Left cardiac atrium (tissue), 4 donors: ENCODE data around the gene LSS. TPM values are rescaled to one million over a fixed set of nuclear protein-coding genes. Genes with fewer than 3 reads are reported as not detected.
"Not testable (repeated sequence)": the region's sequence is repeated elsewhere in the genome, so short reads cannot be mapped to it uniquely, and the experiment has no call there.

Experiments used
- ATAC-seq, 2 donors: fragments of 200-7000 bp; cut with Tn5 transposase; one replicate each; pipeline ENCODE4 v1.9.1; 2020; ENCODE audit warnings: mild to moderate bottlenecking in 2 of 2, moderate library complexity in 2 of 2
- DNase-seq: peaks from one replicate; pipeline ENCODE4 v3.0.0-alpha.2; 2020
- intact Hi-C, 2 donors: fragments of 100-400 bp; cut with DNase I; formaldehyde crosslinking; loops; one replicate each; pipeline versions ENCODE4 v1.14.1 to v1.15.1; 2022 to 2023
- total RNA-seq, 2 donors: library from RNA; stranded (reverse); fragmentation: NEBNext Ultra II Directional; extraction: Animal tissue kit (Norgen Biotek cat#: 25700); gene quantifications; one replicate each; pipeline ENCODE4 v1.2.1, GENCODE V29; 2021
- donor health status: DM: no; HTN: yes; CAD: no.
- donor health status: DM: no; HTN: yes; CAD: no; lungs with severe emphysema.
- donor health status: DM: yes; HTN: yes; CAD: no.
- donor health status: Dilated cardiomyopathy.

LSS gene
- total RNA-seq, 2 donors from 2014 or later, result 66.4 to 66.7 TPM

GRCh38 chr21:46181953-46182547 lies 46.5 kb downstream of the LSS start:
- intact Hi-C loops, result no loop called here
- ATAC-seq (no peak), DNase-seq (no peak)

GRCh38 chr21:46181436-46181835 lies 47.1 kb downstream of the LSS start:
- intact Hi-C loops, result no loop called here
- no peak for ATAC-seq
- DNase-seq, result no peak

DNA sequence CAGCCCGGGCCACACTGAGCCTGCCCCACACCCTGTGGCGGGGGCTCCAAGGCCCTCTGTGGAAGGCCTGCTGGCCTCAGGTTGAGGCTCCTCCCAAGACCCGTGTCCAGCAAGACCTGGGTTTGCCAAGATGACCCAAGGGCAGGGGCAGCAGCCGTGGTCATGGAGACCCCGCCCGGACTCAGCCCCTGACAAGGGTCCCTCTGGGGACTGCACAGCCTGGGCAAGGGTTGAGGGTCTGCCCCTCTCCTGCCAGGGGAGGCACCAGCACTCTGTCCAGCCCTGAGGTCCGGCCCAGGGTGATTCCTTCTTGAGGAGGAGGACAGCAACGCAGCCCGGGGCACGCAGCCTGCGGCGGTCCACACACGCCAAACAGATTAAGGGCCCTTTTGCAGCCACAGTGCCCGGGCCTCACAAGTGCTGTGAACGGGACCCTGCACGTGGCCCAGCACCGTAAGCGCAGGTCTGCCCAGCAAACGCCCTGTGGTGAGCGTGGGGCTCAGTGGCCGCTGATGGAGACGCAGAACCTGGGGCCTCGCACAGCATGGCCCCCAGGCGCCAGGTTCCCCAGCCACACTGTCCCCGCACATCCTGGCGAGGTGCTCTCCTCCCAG lies 47.7 kb downstream of the LSS start:
- intact Hi-C loops, result no loop called here
- no peak for ATAC-seq
- no peak for DNase-seq

- ATAC-seq (no peak), DNase-seq (no peak)
- intact Hi-C loops, result no loop called here
Measured at GRCh38 chr21:46180079-46180722, 48.4 kb downstream of the LSS start.

DNA sequence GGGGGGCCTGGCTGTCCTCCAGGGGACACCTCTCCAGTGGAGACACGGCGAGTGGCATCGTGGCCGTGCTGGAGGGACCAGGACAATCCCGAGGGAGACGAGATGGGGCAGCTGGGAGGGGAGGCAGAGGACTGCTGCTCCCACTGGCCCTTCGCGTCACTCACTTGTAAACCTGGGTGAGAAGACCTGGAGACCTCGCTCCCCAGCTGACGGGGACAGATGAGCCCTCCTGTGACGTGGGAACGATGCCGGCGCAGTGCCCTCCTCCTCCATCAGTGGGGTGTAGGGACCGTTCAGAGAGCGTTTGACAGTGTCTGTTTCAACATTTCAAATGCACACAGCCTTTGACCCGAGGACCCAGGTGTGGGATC lies 48.9 kb downstream of the LSS start:
- no peak for ATAC-seq
- DNase-seq, result no peak
- intact Hi-C loops, result no loop called here

DNA sequence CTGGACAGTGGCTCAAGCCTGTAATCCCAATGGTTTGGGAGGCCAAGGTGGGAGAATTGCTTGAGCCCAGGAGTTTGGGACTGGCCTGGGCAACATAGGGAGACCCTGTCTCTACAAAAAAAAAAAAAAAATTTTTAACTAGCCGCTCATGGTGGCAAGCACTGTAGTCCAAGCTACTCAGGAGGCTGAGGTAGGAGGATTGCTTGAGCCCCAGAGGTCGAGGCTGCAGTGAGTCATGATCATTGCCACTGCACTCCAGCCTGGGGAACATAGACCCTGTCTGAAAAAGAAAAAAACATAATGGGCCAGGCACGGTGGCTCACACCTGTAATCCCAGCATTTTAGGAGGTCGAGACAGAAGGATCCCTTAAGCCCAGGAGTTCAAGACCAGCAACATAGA lies 49.6 kb downstream of the LSS start:
- intact Hi-C loops, result no loop called here
- ATAC-seq (no peak), DNase-seq (no peak)

- intact Hi-C loops, DNase-seq, ATAC-seq: not testable (repeated sequence)
Measured at GRCh38 chr21:46176443-46177129, 52.0 kb downstream of the LSS start.

DNA sequence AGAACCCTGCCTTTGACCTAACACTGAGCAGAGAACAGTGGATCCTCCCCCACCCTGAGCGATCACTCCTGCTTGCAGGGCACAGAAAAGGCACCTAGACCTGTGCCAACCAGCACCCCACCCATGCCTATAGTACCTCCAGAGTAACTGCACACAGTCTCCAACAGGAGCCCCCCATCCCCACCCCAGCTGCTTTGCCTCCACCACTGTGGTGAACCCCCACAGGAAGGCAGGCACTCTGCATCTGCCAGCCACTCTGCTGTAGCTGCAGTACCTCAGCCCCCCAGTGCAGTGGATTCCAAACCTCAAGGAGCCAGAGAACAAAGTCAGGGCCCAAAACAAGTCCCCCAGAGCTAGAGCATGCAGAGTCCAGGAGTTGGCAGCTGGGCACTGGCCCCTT lies 55.0 kb downstream of the LSS start:
- no peak for ATAC-seq
- DNase-seq, result no peak
- intact Hi-C loops, result no loop called here

DNA sequence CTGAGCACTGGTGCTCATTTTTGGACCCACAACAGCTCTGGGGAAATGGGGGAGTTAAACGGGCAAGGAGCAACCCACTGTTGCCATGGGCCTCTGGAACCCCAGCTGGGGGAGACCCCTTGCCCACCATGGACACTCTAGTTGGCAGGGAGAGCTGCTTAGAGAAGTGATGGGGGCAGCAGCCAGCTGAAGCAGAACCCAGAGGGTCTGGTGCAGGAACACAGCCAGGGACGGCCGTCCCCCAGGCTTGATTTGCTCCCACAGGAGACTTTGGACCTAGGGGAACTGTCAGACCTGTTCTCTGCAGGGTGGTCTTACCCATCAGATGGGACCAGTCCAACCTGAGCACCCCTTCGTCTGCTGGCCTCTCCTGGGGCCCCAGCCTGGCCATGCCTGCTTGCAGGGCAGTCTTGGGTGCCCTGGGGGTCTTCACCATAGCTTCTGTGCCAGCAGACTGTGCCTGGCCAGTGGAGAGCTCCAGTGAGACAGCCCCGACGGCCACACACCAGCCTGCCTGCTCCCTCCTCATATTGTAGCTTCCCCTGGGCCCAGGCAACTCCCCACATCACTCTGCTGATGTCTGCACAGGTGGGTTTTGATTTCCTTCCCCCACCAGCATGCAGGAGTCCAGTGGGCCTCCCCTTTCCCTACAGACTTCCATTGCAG lies 55.6 kb downstream of the LSS start:
- intact Hi-C loops, result no loop called here

GRCh38 chr21:46171996-46172862 lies 56.3 kb downstream of the LSS start:
- ATAC-seq, result peak in 1 of 2 donors; percentile 21
- DNase-seq, result no peak
- intact Hi-C loops, result no loop called here

More for the DNA sequence above, 55.6 kb downstream of the LSS start:
- ATAC-seq (no peak), DNase-seq (no peak)

GRCh38 chr21:46171585-46171984 lies 57.0 kb downstream of the LSS start:
- intact Hi-C loops, result no loop called here
- no peak for ATAC-seq
- no peak for DNase-seq

GRCh38 chr21:46170436-46171193 lies 58.0 kb downstream of the LSS start:
- DNase-seq, ATAC-seq, intact Hi-C loops: not testable (repeated sequence)

GRCh38 chr21:46168659-46169386 lies 59.8 kb downstream of the LSS start:
- ATAC-seq (no peak), DNase-seq (no peak)
- intact Hi-C loops, result no loop called here

GRCh38 chr21:46168238-46168637 lies 60.3 kb downstream of the LSS start:
- DNase-seq (no peak), ATAC-seq (peak in 1 of 2 donors; percentile 16)
- intact Hi-C loops, result no loop called here

DNA sequence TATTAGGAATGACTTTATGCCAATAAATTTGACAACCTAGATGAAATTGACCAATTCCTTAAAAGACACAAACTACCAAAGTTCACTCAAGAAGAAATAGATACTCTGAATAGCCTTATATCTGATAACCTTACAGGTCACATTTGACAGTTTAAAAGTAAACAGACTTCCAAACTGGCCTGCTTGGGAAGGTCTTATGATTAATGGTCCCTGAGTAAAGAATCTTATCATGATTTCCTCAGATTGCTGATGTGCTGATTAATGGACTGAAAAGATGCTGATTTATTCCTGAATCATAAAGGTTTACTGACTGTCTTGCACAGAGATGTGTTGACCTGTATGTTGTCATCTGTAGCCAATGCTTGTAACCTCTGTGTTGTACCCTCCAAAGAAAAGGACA lies 63.5 kb downstream of the LSS start:
- intact Hi-C loops, result no loop called here
- no peak for DNase-seq
- ATAC-seq, result no peak

DNA sequence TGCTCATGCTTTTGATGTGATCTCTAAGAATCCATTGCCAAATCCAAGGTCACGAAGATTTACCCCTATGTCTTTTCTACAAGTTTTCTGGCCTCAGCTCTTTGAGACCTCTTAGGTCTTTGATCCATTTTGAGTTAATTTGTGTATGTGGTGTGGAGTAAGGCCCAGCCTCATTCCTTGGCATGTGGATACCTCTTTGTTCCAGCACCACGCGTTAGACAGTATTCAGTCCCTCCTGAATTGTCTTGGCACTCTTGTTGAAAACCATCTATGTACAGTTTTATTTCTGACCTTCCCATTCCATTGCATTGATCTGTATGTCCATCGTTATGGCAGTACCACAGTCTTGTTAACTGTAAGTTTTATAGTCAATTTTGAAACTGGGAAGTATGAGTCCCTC lies 65.2 kb downstream of the LSS start:
- no peak for ATAC-seq
- no peak for DNase-seq
- intact Hi-C loops, result no loop called here
